ENCODE results near the gene FBXO48. TPM values are rescaled to one million over a fixed set of nuclear protein-coding genes. Genes with fewer than 3 reads are reported as not detected.

FBXO48 gene
- total and polyA plus RNA-seq, 10 of the 15 experiments (the other 5 are each of a cell fraction or from before 2014, with no cell fraction given) = 0.56 to 2.3 (median 1.2) TPM

- peak; percentile 54 for TF ChIP-seq MLLT1 (IDR thresholded peaks at IDR 0.05)
- peak; percentile 57; the same call in 1 of the 2 replicates for TF ChIP-seq CBFB (IDR thresholded peaks at IDR 0.05; ENCODE audit: low read depth)
- no peak for TF ChIP-seq NR2C2 (IDR thresholded peaks at IDR 0.05; ENCODE audit: borderline replicate concordance, control insufficient read depth, insufficient read length, low read depth)
- TF ChIP-seq WRNIP1 (IDR thresholded peaks at IDR 0.05; ENCODE audit: borderline replicate concordance, low read depth, low read length) = no peak
- TF ChIP-seq CREB1 (IDR thresholded peaks at IDR 0.05; ENCODE audit: low read depth) = 0 out of 2 replicates have a peak, but pooled peaks have one; percentile 29
- TF ChIP-seq CBX3 (IDR thresholded peaks at IDR 0.05; ENCODE audit: borderline replicate concordance, low read depth) = no peak
- TF ChIP-seq BACH1 (IDR thresholded peaks at IDR 0.05; ENCODE audit: borderline replicate concordance) = no peak
- 0 out of 2 replicates have a peak, but pooled peaks have one; percentile 18 for TF ChIP-seq YY1 (IDR thresholded peaks at IDR 0.05; ENCODE audit: low read depth, low read length)
- no peak for TF ChIP-seq SP1 (IDR thresholded peaks at IDR 0.05; ENCODE audit: low read depth, low read length)
- no peak for TF ChIP-seq NBN (IDR thresholded peaks at IDR 0.05)
- TF ChIP-seq KLF5 (IDR thresholded peaks at IDR 0.05; ENCODE audit: partially characterized antibody) = no peak
- no peak for TF ChIP-seq POLR2AphosphoS2 (IDR thresholded peaks at IDR 0.05; ENCODE audit: low read depth, low read length)
- no peak for TF ChIP-seq MAX (IDR thresholded peaks at IDR 0.05; ENCODE audit: low read depth, low read length)
- no peak; the same call in 1 of the 2 replicates for TF ChIP-seq ATF7 (IDR thresholded peaks at IDR 0.05; ENCODE audit: low read depth)
- peak; percentile 51 for TF ChIP-seq MEF2B (IDR thresholded peaks at IDR 0.05; ENCODE audit: partially characterized antibody, poor library complexity, severe bottlenecking)
- peak; percentile 89 for TF ChIP-seq NFIC (IDR thresholded peaks at IDR 0.05; ENCODE audit: low read depth, low read length)
- TF ChIP-seq CEBPB (IDR thresholded peaks at IDR 0.05; ENCODE audit: borderline replicate concordance in 1 of 2, low read depth in 2 of 2, low read length in 2 of 2) = peak in 1 of 2 experiments; percentile 79; a peak in 1 of 4 replicates
- no peak for TF ChIP-seq NFYA (IDR thresholded peaks at IDR 0.05; ENCODE audit: borderline replicate concordance, low read depth, low read length)
- TF ChIP-seq RELA (IDR thresholded peaks at IDR 0.05; ENCODE audit: borderline replicate concordance, partially characterized antibody) = peak; percentile 74
- no peak for TF ChIP-seq BCLAF1 (IDR thresholded peaks at IDR 0.05)
- TF ChIP-seq HSF1 (IDR thresholded peaks at IDR 0.05; ENCODE audit: low read depth, low read length) = no peak
- no peak for TF ChIP-seq NKRF (conservative IDR thresholded peaks at IDR 0.05)
- no peak for TF ChIP-seq SREBF1 (IDR thresholded peaks at IDR 0.05; ENCODE audit: low read length)
These were observed 40.1 kb downstream of the FBXO48 start (continued) for GRCh38 chr2:68426848-68427579.
